ENCODE measurements around the gene LMOD3.

DNA sequence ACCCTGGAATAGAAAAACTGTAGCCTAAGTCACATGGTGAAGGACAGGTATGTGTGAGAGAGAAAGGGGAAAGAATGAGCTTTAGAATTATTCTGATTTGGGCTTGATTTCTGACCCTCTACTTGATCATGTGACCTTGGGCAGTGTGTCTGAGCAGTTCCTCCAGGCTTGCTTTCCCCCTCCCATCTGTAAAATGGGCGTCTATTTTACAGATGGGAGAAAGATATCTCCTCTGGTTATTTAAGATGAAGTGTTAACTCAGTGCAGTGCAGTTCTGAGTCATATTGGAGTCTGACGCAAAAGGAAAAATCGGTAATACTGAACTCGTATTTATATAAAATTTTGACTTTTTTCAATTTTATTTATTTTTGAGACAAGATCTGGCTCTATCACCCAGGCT, 38.1 kb upstream of the LMOD3 start:
- TF ChIP-seq, protein P1, sequence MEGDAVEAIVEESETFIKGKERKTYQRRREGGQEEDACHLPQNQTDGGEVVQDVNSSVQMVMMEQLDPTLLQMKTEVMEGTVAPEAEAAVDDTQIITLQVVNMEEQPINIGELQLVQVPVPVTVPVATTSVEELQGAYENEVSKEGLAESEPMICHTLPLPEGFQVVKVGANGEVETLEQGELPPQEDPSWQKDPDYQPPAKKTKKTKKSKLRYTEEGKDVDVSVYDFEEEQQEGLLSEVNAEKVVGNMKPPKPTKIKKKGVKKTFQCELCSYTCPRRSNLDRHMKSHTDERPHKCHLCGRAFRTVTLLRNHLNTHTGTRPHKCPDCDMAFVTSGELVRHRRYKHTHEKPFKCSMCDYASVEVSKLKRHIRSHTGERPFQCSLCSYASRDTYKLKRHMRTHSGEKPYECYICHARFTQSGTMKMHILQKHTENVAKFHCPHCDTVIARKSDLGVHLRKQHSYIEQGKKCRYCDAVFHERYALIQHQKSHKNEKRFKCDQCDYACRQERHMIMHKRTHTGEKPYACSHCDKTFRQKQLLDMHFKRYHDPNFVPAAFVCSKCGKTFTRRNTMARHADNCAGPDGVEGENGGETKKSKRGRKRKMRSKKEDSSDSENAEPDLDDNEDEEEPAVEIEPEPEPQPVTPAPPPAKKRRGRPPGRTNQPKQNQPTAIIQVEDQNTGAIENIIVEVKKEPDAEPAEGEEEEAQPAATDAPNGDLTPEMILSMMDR (IDR thresholded peaks at IDR 0.05) = no peak
- TF ChIP-seq POLR2AphosphoS5 (IDR thresholded peaks at IDR 0.05) (no peak), POLR2A (IDR thresholded peaks at IDR 0.05) (no peak), EP300 (IDR thresholded peaks at IDR 0.05) (no peak)
